HUDEP-2 (cell line): ENCODE results near the gene DMTF1.
A peak's percentile ranks its signal among the peaks of the same experiment; 100 is the strongest.
"Not testable (repeated sequence)": the region's sequence is repeated elsewhere in the genome, so short reads cannot be mapped to it uniquely, and the experiment has no call there.

Source experiments
- DNase-seq, 76 experiments: peaks; one replicate each; lab custom pipeline; 2025; ENCODE audit not compliant: unreplicated experiment in 76 of 76; lab: John Stamatoyannopoulos, UW

The DMTF1 gene

DNA sequence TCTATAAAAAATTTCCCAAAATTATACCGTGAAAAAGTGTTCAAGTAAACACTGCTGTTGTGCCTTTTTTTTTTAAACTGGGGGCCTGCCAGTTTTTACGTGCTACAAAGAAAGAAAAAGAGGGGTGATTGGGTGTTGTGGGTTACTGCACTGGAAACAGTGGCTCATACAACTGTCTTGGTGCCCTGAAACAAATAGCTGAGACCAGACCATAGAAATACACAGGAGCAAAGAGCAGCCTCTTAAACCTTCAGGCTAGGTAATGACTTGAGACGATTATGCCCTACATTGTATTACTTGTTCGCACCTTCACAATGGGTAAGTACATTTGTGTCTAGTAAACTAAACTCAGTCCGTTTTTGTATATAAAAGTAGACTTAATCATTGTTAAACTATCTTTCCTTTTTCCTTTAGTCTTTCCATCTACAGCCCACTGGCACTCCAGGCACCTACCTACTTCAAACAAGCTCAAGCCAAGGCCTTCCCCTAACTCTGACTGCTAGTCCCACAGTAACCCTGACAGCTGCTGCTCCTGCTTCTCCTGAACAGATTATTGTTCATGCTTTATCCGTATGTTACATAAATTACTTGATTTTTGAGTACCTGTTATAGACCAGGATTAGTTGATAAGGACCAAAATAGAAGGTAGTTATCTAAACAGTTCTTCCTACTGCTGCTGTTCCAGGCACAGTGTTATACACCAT lies 40.7 kb downstream of the DMTF1 start:
- DNase-seq: no peak

DNA sequence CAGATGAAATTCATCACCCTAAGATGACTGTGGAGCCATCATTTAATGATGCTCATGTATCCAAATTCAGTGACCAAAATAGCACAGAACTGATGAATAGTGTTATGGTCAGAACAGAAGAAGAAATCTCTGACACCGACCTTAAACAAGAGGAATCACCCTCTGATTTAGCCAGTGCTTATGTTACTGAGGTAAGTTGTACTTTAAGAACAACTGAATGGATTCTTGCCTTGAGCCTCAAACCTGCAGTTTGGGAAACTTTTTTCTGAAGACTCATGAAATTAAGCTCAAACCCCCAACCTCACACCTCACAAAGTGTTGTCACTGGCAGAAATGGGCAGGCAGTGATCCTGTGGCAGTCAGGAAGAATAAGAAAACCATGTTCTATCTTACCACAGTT lies 41.7 kb downstream of the DMTF1 start:
- no peak for DNase-seq

DNA sequence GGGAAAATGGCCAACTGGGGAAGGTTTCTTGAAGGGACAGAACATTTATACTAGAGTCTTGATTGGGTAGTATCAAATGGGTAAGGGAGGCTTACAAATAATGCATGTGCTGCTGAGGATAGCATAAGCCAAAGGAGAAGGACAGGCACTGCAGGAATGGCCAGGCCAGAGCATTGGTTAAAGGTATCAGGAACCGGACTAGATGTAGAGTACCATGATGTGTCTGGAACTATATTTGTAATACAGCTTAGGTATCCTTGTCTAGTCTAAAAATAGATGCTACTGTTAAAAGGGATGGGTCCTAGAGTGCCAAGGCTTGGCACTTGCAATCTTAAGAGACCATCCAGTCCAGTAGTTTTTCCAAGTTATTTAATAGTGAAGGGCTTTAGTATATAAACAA lies 47.0 kb downstream of the DMTF1 start:
- no peak for DNase-seq

DNA sequence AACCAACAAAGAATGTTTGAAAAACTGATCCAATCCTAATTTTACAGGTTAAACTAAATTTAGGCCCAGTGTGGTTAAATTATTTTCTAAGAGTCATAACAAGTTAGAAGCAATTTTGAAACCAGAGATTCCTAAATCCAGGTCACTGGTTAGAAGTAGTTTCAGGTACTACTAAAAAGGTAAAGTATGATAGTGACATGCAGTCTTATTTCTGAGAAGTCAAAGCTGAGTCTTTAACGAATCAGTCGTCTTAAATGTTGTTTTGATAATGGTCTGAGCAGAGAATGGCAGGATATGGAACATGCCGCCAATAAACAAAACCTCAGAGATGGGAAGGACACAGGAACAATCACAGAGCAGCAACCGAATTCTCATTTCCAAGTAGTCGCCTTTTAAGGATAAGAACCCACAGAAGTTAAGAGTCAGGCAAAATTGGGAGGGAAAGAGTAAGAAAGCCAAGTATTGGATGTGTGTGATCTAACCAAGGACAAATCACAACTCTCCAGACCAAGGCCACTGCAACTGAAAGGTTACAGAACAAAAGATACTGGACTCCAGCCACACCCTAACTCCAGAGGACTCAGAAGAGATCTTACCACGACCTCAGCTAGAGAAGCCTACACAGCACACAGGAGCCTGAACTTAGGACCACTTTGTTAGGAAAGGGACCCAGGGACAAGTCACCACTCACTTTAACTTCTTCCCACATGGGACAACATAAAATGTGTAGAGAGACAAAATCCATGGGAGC lies 47.6 kb downstream of the DMTF1 start:
- DNase-seq: no peak

DNA sequence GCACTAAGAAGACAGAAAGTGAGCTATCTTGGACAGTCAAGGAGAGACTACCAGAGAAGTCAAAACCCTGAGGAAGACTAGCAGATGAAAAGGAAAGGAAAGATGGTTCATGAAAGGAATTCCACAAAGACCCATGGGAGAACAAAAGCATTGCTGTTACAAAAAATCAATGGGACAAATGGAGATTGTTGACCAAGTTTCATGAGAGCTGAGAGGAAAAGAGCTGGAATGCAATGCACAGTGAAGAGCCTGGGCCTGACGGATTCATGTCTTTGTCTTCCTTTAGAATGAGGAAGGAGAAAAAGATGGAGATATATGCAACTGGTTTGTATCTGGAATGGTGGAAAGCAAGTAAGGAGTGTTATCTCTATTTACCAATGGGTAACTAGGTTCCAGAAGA lies 50.0 kb downstream of the DMTF1 start:
- no peak for DNase-seq

DNA sequence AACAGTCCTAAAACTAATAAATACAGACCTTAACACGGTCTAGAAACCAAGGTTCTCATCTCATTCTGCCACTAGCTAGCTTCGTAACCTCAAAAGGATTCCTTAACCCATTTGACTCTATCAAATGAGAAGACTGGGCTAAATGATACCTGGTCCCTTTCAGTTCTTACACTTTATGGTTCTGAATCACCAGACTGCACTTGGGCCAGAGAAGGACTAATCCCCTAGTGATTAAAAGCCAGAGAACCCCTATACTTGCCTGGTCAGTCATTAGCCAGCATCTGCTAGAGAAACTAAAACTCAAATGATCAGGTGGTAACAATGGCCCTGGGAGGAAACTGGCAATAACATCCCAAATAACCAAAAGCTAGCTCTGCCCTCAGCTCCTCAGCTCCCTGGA lies 50.5 kb downstream of the DMTF1 start:
- DNase-seq: no peak

DNA sequence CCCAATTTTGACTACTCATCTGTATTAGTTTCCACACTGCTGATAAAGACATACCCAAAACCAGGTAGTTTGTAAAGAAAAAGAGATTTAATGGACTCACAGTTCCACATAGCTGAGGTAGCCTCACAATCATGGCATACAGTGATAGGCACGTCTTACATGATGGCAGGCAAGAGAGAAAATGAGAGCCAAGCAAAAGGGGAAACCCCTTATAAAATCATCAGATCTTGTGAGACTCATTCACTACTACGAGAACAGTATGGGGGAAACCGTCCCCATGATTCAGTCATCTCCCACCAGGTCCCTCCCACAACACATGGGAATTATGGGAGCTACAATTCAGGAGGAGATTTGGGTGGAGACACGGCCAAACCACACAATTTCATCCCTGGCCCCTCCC lies 51.7 kb downstream of the DMTF1 start:
- not testable (repeated sequence) for DNase-seq

DNA sequence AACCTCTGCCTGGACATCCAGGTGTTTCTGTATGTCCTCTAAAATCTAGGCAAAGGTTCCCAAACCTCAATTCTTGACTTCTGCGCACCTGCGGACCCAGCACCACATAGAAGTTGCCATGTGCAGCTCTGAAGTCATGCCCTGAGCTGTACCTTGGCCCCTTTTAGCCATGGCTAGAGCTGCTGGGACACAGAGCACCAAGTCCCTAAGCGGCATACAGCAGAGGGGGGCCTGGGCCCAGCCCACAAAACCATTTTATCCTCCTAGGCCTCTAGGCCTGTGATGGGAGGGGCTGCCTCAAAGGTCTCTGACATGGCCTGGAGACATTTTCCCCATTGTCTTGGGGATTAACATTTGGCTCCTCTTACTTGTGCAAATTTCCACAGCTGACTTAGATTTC lies 52.7 kb downstream of the DMTF1 start:
- DNase-seq: no peak

DNA sequence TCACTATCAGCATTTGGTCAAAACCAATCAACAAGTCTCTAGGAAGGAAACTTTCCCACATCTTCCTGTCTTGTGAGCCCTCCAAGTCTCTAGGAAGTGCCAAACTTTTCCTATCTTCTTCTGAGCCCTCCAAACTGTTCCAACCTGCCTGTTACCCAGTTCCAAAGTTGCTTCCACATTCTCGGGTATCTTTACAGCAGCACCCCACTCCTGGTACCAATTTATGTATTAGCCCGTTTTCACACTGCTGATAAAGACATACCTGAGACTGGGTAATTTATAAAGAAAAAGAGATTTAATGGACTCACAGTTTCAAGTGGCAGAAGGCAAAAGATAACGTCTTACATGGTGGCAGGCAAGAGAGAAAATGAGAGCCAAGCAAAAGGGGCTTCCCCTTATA lies 53.4 kb downstream of the DMTF1 start:
- not testable (repeated sequence) for DNase-seq

DNA sequence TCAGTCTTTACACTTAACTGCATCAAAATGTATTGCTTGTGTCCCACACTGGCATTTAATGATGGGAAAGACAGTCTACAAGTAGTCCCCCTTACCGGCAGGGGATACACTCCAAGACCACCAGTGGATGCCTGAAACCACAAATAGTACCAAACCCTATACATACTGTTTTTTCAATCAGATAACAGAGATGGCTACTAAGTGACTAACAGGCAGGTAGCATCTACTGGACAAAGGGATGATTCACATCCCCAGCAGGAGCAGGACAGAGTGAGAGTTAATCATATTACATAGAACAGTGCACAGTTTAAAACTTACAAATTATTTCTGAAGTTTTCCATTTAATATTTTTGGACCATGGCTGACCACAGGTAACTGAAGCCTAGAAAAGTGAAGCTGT lies 54.1 kb downstream of the DMTF1 start:
- no peak for DNase-seq

DNA sequence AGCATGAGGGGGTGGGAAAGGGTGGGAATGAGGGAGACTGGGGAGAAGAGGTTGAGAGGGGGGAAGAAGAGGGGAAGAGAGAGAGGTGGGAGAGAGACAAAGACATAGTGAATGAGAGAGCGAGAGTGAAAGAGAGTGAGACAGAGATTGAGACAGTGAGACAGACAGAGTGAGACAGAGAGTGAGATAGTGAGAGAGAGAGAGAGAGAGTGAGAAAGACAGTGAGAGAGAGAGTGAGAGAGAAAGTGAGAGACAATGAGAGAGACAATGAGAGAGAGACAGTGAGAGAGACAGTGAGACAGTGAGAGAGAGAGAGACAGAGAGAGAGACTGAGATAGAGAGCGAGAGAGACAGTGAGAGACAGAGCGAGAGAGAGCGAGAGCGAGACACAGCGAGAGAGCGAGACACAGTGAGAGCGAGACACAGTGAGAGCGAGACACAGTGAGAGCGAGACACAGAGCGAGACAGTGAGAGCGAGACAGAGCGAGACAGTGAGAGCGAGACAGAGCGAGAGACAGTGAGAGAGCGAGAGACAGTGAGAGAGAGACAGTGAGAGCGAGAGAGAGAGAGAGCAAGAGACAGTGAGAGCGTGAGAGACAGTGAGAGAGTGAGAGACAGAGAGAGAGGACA lies 57.2 kb downstream of the DMTF1 start:
- DNase-seq: no peak

DNA sequence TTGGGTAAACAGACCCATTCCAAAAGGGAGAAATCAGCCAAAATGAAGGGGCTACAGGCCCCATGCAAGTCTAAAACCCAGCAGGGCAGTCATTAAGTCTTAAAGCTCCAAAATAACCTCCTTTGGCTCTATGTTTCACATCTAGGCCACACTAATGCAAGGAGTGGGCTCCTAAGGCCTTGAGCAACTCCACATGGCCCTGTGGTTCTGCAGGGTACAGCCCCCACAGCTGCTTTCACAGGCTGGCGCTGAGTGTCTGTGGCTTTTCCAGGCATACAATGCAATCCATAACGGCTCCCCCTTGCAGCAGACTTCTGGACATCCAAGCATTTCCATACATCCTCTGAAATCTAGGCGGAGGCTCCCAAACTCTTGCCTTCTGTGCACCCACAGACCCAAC lies 58.3 kb downstream of the DMTF1 start:
- no peak for DNase-seq

DNA sequence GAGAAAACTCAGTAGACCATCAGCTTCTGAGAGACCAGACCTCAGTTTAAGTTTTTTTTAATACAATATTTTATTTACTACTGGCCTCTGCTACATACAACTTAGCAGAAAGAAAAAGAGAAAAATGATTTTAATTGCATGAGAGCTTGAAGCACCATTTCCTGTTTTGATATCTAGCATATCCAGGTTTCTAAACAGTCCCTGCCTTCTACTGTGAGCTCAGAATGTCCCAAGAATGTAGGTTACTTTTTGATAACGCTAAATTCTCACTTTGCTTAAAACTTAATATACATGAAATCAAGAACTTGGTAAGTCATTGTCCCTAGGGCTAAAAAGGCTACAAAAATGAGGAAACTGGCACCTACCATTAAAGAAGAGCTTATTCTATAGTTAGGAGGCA lies 60.2 kb downstream of the DMTF1 start:
- no peak for DNase-seq

DNA sequence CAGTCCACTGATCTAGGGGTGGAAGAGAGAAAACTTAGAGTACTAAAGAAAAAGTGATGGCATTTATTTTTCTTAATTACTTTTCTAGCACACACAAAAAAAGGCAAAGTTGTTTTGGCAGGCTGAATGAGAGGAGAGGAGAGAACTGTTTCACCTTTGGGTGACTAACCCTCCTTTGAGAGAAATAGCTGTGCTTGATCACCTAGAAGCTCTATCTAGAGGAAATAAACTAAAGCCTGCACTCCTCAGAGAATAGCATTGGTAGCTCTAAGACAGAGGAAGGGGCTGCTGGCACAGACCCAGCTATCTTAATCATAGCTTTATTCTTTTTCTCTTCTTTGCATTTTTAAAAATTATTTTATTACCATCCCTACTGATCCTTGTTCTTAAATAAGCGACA lies 61.0 kb downstream of the DMTF1 start:
- DNase-seq: no peak

DNA sequence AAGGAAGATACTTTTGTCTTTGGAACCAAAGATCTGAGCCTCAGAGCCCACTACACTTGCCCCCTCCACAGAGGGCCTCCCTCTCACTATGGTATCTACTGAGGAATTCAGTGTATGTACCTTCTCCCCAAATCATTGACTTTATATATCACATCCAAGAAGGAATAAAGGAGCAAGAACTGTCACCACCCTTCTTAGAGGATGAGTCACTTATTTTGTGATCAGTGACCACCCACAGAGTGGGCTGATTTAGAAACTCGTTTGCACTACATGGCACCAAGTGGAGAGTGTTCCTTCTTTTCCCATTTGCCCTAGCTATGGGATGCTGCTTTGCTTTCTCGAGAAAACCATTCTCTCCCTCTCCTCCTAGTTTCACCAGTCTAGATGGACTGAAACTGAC lies 61.6 kb downstream of the DMTF1 start:
- DNase-seq: no peak

DNA sequence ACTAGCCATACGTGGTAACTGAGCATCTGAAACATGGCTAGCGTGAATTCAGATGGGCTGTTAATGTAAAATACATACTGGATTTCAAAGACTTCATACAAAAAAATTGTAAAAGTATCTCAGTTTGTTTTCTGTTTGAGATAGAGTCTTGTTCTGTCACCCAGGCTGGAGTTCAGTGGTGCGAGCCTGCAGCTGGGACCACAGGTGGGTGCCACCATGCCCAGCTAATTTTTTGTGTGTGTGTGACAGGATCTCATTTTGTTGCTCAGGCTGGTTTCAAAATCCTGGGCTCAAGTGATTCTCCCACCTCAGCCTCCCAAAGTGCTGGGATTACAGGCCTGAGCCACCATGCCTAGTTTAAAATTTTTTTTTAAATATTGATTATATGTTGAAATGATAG lies 62.8 kb downstream of the DMTF1 start:
- DNase-seq: no peak

DNA sequence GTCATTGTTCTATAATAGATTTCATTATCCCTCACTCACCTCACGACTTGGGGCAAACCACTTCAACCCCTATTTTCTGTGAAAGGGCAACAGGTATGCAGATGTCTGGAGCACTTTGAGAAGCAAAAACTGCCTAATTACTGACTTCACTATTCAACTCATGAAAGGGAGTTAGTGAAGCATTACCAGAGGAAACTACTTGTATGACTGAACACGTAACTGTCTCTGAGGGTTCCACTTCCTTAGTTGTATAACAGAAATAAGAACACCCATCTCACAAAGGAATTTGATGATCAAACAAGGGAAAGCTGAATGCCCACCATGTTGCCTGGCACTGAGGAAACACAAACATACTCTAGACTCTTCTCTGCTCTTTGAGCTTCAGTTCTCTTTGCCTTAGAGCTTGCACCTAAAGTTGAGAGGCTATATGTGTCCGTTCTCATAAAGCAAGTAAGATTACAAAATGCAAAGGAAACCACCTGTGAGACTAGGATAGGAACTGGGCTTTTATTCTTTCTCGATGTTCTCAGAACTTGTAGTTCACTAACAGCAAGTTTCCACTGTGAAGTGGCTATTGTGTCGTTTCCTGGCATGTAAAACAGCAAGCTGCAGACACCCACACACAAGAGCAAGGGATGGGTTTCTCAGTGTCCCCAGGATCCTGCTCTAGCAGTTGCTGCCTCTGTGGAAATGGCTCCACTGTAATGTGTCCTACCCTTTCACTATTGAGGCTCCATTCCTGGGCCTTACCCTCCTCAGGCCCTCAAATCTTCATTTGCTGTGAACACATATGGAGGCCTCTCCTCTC lies 64.7 kb downstream of the DMTF1 start:
- no peak for DNase-seq

DNA sequence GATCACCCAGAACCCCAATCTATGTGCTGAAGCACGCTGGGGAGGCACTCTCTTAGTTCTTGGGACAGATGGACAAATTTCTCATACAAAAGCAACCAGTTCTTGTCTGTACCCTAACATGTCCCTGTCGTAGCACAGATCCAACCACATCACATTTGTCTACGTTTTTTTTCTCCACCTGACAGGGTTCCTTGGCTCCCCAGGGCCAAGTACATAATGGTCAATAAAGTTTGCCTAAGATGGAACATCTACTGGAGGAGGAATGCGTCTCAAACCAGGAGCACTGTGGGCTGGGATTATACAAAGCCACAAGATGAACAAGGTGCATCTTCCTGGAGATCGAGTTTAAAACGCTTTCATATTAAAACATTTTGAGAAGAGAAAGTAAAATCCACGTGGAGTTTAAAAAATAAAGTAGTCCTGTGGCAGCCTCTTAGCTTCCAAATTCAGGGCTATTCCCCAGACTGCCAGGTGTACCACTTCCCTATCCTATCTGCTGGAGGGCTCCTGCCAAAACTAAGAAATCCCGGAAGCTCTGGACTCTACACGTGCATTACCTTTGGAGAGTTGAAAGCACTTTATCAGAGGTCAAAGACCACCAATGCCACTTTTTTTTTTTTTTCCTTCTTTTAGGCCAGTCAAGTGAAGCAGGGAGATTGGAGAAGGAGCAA lies 65.9 kb downstream of the DMTF1 start:
- no peak for DNase-seq

DNA sequence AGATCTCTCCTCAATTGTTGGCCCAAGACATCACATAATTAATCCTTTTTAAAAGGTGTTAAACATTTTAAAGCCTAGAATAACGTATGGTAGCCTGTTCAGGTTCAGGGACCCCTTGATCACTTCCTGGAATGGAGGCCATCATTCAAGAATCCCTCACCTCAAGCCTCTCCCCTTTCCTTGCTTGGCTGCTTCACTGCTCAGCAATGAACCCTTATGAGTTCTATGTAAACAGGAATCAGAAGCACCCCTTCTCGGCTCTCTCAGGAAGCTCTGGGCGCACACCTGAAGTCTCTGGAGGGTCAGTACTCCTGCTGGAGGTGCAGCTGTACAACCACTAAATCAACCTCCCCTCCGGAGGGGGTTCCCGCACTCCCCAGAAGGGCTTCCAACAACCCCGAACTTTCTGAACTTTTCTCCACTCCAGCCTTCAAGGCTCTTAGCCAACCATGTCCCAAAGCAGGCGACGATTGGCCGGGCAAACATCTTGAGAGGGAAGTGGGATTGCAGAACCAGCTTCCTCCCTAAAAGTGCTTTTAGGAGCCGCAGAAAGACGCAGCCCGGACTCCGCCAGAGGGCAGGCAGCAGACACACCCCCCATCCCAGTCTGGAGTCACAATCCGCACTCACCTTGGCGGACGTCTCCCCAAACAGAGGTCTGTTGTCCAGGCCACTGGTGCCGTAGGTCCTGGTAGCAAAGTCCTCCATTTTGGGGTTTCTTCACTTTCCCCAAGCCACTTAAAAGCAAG lies 66.7 kb downstream of the DMTF1 start:
- DNase-seq: no peak

DNA sequence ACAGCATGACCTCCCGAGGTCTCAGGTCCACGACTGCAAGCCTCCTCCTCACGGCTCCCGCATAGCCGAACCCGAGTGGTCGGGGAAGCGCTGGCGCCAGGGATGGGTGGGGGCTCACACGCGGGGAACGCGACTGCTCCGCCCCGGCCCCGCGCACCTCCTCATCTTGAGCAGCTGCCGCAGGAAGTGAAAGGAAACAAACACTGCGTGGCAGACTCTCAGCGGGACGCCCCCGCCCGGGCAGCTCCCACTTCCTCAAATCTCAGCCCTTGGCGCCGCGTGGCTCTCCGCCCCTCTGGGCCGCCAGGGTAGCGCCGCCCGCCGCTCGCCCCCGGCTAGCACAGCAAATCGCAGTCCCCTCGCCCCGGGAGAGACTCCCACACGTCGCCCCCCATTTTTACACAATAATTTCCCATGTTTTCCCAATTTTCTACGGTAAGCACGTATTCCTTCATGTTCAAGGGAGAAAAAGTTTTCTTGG lies 67.3 kb downstream of the DMTF1 start, which contains the start of gene TMEM243:
TMEM243 (minus strand) TSS at position 188 of the 481 bp plus-strand sequence. CDS start 229 bp downstream, outside the sequence.
- DNase-seq: peak in 7 of 76 experiments; percentile 3 to 27 (median 20)
